ENCODE results near the gene TTC34. TPM values are rescaled to one million over a fixed set of nuclear protein-coding genes. Genes with fewer than 3 reads are reported as not detected.

TTC34 gene
- total and polyA plus RNA-seq, 2 experiments from 2014 or later: 0.08 to 0.35 TPM

DNA sequence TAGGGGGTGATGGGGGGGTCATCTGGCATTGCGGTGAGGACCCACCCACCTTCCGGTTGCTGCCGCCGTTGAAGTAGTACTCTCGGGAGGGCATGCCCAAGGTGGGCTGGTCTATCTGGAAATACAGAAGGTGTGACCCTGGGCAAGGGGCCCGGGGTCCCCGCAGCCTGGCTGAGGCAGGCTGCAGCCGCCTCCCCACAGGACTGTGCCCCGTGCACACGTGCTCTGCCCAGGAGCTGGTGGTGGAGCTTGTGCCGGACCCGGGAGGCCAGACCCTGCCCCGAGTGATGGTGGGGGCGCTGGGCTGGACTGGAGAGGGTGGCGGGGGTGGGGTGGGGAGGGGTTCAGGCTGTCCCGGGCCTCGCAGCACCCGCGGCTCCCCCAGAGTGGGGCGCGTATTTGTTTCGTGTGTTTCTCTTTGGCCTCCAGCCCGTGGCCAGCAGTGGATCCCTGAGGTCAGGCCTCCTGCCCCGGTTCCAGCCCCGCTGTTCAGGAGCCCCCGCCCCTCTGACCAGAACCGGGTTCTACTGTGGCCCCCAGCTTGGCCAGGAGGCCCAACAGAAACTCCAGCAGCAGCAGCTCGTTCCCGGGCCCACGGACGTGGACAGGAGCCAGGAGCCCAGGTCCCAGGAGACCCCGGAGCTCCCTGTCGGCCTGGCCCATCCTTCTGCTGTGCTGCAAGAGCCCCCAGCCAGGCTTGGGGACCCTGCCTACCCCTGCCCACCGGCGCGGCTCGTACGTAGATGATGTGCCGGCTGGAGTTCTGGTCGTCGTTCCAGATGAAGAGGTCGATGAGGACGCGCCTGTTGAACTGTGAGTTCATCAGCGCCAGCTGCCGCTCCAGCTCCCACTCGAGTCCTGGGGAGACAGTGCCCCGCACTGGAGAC is 195.7 kb downstream of the TTC34 start:
- Histone ChIP-seq H3K27me3 (ENCODE audit: insufficient read depth) (no peaks in the 10 kb centered on the region), H3K4me3 (no peak overlapping the region), H3K9me2 (ENCODE audit: insufficient read depth) (no peaks in the 10 kb centered on the region), H3K4me1 (ENCODE audit: insufficient read depth) (no peaks in the 10 kb centered on the region; the same call in 1 of the 2 replicates), H3K79me2 (replicated peaks; ENCODE audit: insufficient read depth) (no peaks in the 10 kb centered on the region), H2AFZ (no peak overlapping the region), H3K36me3 (ENCODE audit: insufficient read depth) (no peaks in the 10 kb centered on the region), H3K4me2 (no peak overlapping the region), H3F3A (replicated peaks; ENCODE audit: low read depth) (no peaks in the 10 kb centered on the region), H3K27ac (ENCODE audit: low read depth) (no peak overlapping the region), H4K20me1 (replicated peaks; ENCODE audit: insufficient read depth) (no peaks in the 10 kb centered on the region)
- TF ChIP-seq POLR2AphosphoS5 (IDR thresholded peaks at IDR 0.05; ENCODE audit: low read depth) (no peak), JUNB (IDR thresholded peaks at IDR 0.05; ENCODE audit: unreplicated experiment) (no peak), ZNF331 (CRISPR knock-in tag; IDR thresholded peaks at IDR 0.05; ENCODE audit: low read depth) (no peak)
- TF ChIP-seq, protein P1, sequence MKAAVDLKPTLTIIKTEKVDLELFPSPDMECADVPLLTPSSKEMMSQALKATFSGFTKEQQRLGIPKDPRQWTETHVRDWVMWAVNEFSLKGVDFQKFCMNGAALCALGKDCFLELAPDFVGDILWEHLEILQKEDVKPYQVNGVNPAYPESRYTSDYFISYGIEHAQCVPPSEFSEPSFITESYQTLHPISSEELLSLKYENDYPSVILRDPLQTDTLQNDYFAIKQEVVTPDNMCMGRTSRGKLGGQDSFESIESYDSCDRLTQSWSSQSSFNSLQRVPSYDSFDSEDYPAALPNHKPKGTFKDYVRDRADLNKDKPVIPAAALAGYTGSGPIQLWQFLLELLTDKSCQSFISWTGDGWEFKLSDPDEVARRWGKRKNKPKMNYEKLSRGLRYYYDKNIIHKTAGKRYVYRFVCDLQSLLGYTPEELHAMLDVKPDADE (IDR thresholded peaks at IDR 0.05): no peak
- Mint-ChIP-seq H3K9me3 (no peaks in the 10 kb centered on the region), H3K4me3 (no peak overlapping the region), H3K4me1 (no peaks in the 10 kb centered on the region), H3K36me3 (ENCODE audit: low read depth) (no peaks in the 10 kb centered on the region), H3K27me3 (ENCODE audit: insufficient read depth, low read depth, poor library complexity) (peaks cover 4% of the 10 kb centered on the region), H3K27ac (no peak overlapping the region)
- ATAC-seq (no peak), DNase-seq (ENCODE audit: low spot score) (no peak)

DNA sequence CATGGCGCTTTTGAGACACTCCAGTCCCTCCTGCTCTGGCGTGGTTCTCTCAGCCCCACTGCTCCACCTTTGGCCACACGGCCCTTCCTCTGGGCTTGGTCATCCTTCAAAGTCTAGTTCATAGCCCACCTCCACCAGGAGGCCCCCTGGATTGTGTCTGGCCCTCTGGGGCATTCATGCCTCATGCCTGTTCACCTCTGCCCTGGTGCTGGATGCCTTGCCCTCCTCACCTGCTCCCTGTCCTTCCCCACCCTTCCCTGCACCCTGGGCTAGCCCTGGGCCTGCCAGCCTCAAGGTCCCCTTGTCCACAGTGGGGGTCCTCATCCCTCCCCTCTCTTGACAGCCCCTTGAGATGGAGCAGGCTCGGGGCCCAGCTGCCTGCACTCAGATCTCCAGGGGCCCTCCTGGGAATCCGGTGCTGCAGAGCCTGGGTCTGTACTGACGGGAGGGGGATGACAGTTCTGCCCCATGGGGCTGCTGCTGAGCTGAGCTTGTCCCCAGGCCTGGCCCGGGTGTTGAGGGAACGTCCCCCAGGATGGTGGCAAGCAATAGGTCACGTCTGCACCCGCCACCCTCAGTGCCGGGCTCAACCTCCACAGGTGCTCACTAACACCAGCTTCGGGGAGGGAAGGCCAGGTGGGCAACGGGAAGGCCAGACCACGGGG is 196.5 kb downstream of the TTC34 start:
- no peaks in the 10 kb centered on the region for H3K9me2 ChIP-seq (ENCODE audit: insufficient read depth)
- H2AFZ ChIP-seq: no peak overlapping the region
- Mint-ChIP-seq H3K4me1 (no peaks in the 10 kb centered on the region), H3K27ac (no peak overlapping the region), H3K27me3 (ENCODE audit: insufficient read depth, low read depth, poor library complexity) (peaks cover 4% of the 10 kb centered on the region), H3K4me3 (no peak overlapping the region), H3K9me3 (no peaks in the 10 kb centered on the region), H3K36me3 (ENCODE audit: low read depth) (no peaks in the 10 kb centered on the region)
- H3K4me2 ChIP-seq: no peak overlapping the region
- no peak for ATAC-seq
- no peaks in the 10 kb centered on the region for H3K79me2 ChIP-seq (replicated peaks; ENCODE audit: insufficient read depth)
- H4K20me1 ChIP-seq (replicated peaks; ENCODE audit: insufficient read depth): no peaks in the 10 kb centered on the region
- no peaks in the 10 kb centered on the region for H3F3A ChIP-seq (replicated peaks; ENCODE audit: low read depth)
- H3K27me3 ChIP-seq (ENCODE audit: insufficient read depth): no peaks in the 10 kb centered on the region
- no peak overlapping the region for H3K27ac ChIP-seq (ENCODE audit: low read depth)
- no peaks in the 10 kb centered on the region for H3K4me1 ChIP-seq (ENCODE audit: insufficient read depth)
- no peaks in the 10 kb centered on the region for H3K36me3 ChIP-seq (ENCODE audit: insufficient read depth)
- no peak for DNase-seq (ENCODE audit: low spot score)
- H3K4me3 ChIP-seq: no peak overlapping the region
- TF ChIP-seq STAT1 (IDR thresholded peaks at IDR 0.05; ENCODE audit: unreplicated experiment) (no peak), CREB1 (CRISPR knock-in tag; IDR thresholded peaks at IDR 0.05; ENCODE audit: low read depth) (no peak), NANOG (IDR thresholded peaks at IDR 0.05; ENCODE audit: borderline replicate concordance) (no peak), ZNF114 (CRISPR knock-in tag; IDR thresholded peaks at IDR 0.05) (no peak), EZH2 (IDR thresholded peaks at IDR 0.05; ENCODE audit: low read depth, unreplicated experiment) (no peak), ZNF331 (CRISPR knock-in tag; IDR thresholded peaks at IDR 0.05; ENCODE audit: low read depth) (no peak), JUNB (IDR thresholded peaks at IDR 0.05; ENCODE audit: unreplicated experiment) (no peak)
- TF ChIP-seq, protein P2, sequence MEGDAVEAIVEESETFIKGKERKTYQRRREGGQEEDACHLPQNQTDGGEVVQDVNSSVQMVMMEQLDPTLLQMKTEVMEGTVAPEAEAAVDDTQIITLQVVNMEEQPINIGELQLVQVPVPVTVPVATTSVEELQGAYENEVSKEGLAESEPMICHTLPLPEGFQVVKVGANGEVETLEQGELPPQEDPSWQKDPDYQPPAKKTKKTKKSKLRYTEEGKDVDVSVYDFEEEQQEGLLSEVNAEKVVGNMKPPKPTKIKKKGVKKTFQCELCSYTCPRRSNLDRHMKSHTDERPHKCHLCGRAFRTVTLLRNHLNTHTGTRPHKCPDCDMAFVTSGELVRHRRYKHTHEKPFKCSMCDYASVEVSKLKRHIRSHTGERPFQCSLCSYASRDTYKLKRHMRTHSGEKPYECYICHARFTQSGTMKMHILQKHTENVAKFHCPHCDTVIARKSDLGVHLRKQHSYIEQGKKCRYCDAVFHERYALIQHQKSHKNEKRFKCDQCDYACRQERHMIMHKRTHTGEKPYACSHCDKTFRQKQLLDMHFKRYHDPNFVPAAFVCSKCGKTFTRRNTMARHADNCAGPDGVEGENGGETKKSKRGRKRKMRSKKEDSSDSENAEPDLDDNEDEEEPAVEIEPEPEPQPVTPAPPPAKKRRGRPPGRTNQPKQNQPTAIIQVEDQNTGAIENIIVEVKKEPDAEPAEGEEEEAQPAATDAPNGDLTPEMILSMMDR (conservative IDR thresholded peaks at IDR 0.05; ENCODE audit: low read depth in 2 of 2): no peak
- TF ChIP-seq, protein P3, sequence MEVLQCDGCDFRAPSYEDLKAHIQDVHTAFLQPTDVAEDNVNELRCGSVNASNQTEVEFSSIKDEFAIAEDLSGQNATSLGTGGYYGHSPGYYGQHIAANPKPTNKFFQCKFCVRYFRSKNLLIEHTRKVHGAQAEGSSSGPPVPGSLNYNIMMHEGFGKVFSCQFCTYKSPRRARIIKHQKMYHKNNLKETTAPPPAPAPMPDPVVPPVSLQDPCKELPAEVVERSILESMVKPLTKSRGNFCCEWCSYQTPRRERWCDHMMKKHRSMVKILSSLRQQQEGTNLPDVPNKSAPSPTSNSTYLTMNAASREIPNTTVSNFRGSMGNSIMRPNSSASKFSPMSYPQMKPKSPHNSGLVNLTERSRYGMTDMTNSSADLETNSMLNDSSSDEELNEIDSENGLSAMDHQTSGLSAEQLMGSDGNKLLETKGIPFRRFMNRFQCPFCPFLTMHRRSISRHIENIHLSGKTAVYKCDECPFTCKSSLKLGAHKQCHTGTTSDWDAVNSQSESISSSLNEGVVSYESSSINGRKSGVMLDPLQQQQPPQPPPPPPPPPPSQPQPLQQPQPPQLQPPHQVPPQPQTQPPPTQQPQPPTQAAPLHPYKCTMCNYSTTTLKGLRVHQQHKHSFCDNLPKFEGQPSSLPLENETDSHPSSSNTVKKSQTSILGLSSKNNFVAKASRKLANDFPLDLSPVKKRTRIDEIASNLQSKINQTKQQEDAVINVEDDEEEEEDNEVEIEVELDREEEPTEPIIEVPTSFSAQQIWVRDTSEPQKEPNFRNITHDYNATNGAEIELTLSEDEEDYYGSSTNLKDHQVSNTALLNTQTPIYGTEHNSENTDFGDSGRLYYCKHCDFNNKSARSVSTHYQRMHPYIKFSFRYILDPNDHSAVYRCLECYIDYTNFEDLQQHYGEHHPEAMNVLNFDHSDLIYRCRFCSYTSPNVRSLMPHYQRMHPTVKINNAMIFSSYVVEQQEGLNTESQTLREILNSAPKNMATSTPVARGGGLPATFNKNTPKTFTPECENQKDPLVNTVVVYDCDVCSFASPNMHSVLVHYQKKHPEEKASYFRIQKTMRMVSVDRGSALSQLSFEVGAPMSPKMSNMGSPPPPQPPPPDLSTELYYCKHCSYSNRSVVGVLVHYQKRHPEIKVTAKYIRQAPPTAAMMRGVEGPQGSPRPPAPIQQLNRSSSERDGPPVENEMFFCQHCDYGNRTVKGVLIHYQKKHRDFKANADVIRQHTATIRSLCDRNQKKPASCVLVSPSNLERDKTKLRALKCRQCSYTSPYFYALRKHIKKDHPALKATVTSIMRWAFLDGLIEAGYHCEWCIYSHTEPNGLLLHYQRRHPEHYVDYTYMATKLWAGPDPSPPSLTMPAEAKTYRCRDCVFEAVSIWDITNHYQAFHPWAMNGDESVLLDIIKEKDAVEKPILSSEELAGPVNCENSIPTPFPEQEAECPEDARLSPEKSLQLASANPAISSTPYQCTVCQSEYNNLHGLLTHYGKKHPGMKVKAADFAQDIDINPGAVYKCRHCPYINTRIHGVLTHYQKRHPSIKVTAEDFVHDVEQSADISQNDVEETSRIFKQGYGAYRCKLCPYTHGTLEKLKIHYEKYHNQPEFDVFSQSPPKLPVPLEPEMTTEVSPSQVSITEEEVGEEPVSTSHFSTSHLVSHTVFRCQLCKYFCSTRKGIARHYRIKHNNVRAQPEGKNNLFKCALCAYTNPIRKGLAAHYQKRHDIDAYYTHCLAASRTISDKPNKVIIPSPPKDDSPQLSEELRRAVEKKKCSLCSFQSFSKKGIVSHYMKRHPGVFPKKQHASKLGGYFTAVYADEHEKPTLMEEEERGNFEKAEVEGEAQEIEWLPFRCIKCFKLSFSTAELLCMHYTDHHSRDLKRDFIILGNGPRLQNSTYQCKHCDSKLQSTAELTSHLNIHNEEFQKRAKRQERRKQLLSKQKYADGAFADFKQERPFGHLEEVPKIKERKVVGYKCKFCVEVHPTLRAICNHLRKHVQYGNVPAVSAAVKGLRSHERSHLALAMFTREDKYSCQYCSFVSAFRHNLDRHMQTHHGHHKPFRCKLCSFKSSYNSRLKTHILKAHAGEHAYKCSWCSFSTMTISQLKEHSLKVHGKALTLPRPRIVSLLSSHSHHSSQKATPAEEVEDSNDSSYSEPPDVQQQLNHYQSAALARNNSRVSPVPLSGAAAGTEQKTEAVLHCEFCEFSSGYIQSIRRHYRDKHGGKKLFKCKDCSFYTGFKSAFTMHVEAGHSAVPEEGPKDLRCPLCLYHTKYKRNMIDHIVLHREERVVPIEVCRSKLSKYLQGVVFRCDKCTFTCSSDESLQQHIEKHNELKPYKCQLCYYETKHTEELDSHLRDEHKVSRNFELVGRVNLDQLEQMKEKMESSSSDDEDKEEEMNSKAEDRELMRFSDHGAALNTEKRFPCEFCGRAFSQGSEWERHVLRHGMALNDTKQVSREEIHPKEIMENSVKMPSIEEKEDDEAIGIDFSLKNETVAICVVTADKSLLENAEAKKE (CRISPR knock-in tag; IDR thresholded peaks at IDR 0.05): no peak
